CD4-positive, alpha-beta T cell treated with Interleukin-4 for 1 hour (primary cell): Measurements from ENCODE around the gene TMEM181.
"Not testable (repeated sequence)": the region's sequence is repeated elsewhere in the genome, so short reads cannot be mapped to it uniquely, and the experiment has no call there.

Experiments used
- DNase-seq, 2 donors: peaks; one replicate each; pipeline ENCODE4 v3.0.0-alpha.2; 2020 to 2022

TMEM181 gene

GRCh38 chr6:158643836-158644230 lies 83.9 kb downstream of the TMEM181 start:
- DNase-seq, result no peak

GRCh38 chr6:158644231-158645063 lies 84.6 kb downstream of the TMEM181 start, which contains the start of gene DYNLT1:
TSS of gene DYNLT1 (minus strand) at chr6:158644743. CDS start at chr6:158644708, 35 bp downstream.
- peak; percentile 90 to 91 for DNase-seq

- no peak for DNase-seq
Measured at GRCh38 chr6:158645064-158646022, 85.5 kb downstream of the TMEM181 start.

GRCh38 chr6:158646023-158646910 lies 86.4 kb downstream of the TMEM181 start:
- DNase-seq, result no peak

- no peak for DNase-seq
Measured at GRCh38 chr6:158647501-158647900, 87.6 kb downstream of the TMEM181 start.

GRCh38 chr6:158648682-158649131 lies 88.8 kb downstream of the TMEM181 start:
- DNase-seq, result no peak

GRCh38 chr6:158649289-158650143 lies 89.6 kb downstream of the TMEM181 start, which contains the start of gene SYTL3:
TSS of gene SYTL3 (plus strand) at chr6:158650054. CDS start at chr6:158663269, 13,215 bp downstream.
- peak; percentile 93 for DNase-seq

GRCh38 chr6:158651981-158652737 lies 92.3 kb downstream of the TMEM181 start:
- DNase-seq, result not testable (repeated sequence)

GRCh38 chr6:158653577-158654354 lies 93.9 kb downstream of the TMEM181 start:
- peak; percentile 96 for DNase-seq

- DNase-seq, result peak in 1 of 2 donors; percentile 72
Measured at GRCh38 chr6:158654498-158654897, 94.6 kb downstream of the TMEM181 start.

GRCh38 chr6:158654960-158655489 lies 95.1 kb downstream of the TMEM181 start:
- DNase-seq, result peak in 1 of 2 donors; percentile 39

- no peak for DNase-seq
Measured at GRCh38 chr6:158655569-158656450, 95.9 kb downstream of the TMEM181 start.

- DNase-seq, result not testable (repeated sequence)
Measured at GRCh38 chr6:158656986-158657385, 97.1 kb downstream of the TMEM181 start.

- DNase-seq, result peak; percentile 63 to 65
Measured at GRCh38 chr6:158660333-158660754, 100.5 kb downstream of the TMEM181 start.

GRCh38 chr6:158661156-158661685 lies 101.3 kb downstream of the TMEM181 start:
- DNase-seq, result no peak

- no peak for DNase-seq
Measured at GRCh38 chr6:158662607-158662953, 102.7 kb downstream of the TMEM181 start.

- DNase-seq, result peak in 1 of 2 donors; percentile 47
Measured at GRCh38 chr6:158662954-158663624, 103.2 kb downstream of the TMEM181 start.
